ENCODE results near the gene EMP2.

EMP2 gene

GRCh38 chr16:10485698-10486382, 94.6 kb downstream of the EMP2 start:
- no peak for DNase-seq (ENCODE audit: low read depth)

GRCh38 chr16:10485159-10485558, 95.2 kb downstream of the EMP2 start:
- no peak for DNase-seq (ENCODE audit: low read depth)

- DNase-seq (ENCODE audit: low read depth) = no peak
These were observed 100.2 kb downstream of the EMP2 start for GRCh38 chr16:10480151-10480550.
